ENCODE measurements around the gene IFNAR1. TPM values are rescaled to one million over a fixed set of nuclear protein-coding genes. Genes with fewer than 3 reads are reported as not detected.

Gene IFNAR1
- polyA plus RNA-seq, 2 of the 4 experiments (the other 2 are of a cell fraction), result 14.1 to 14.2 TPM

- H3K4me1 ChIP-seq, result no peaks in the 10 kb centered on the region
- POLR2A ChIA-PET, result no interaction called here
- H3K27ac ChIP-seq, result no peak overlapping the region
- DNase-seq (ENCODE audit: low read depth in 1 of 2, low spot score in 1 of 2), result no peak
- no peak for FAIRE-seq
- peaks cover 11% of the 10 kb centered on the region; the same call in 1 of the 3 replicates for H3K9me3 ChIP-seq
- H3K4me2 ChIP-seq, result no peak overlapping the region
- WGBS (ENCODE audit: missing lambda C conversion rate), result 86% methylated on average over 3 of the region's 3 CpGs
- CTCF ChIA-PET, result interaction anchor here (0.9 to 4.1 kb wide), 3 partner anchors 30 to 131 kb away, joined by 3 to 17 read pairs (median 3); no protein-coding TSS in a partner anchor
- no peak for ATAC-seq
- TF ChIP-seq, protein P1, sequence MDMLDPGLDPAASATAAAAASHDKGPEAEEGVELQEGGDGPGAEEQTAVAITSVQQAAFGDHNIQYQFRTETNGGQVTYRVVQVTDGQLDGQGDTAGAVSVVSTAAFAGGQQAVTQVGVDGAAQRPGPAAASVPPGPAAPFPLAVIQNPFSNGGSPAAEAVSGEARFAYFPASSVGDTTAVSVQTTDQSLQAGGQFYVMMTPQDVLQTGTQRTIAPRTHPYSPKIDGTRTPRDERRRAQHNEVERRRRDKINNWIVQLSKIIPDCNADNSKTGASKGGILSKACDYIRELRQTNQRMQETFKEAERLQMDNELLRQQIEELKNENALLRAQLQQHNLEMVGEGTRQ (IDR thresholded peaks at IDR 0.05), result no peak
- no peak for TF ChIP-seq POLR2AphosphoS2 (conservative IDR thresholded peaks at IDR 0.05; ENCODE audit: low read length)
- no peak for TF ChIP-seq ZNF302 (CRISPR knock-in tag; IDR thresholded peaks at IDR 0.05)
- TF ChIP-seq CHD4 (IDR thresholded peaks at IDR 0.05; ENCODE audit: borderline replicate concordance), result no peak
- TF ChIP-seq EHF (CRISPR knock-in tag; IDR thresholded peaks at IDR 0.05), result no peak
- H3K4me3 ChIP-seq, result no peak overlapping the region
Observed at GRCh38 chr21:33330726-33331125, 6.0 kb downstream of the IFNAR1 start.

DNA sequence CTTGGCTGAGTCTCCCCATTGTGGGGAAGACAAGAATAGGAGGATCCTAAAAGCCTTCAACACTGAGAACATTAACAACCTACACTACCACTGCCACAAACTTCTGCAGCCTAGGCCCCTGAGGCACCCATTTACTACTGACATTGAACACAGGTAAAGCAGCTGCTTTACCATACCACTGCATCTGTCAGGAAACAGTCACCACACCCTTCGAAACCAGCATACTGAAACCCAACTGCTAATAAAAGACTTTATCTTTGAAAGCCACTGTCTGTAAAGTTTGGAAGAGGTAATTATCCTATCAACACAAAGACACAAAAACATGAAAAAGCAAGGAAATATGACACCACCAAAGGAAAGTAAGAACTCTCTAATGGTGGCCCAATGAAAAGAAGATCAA, 7.4 kb downstream of the IFNAR1 start:
- no peak for TF ChIP-seq ZFP36 (IDR thresholded peaks at IDR 0.05; ENCODE audit: borderline replicate concordance, partially characterized antibody)
- TF ChIP-seq, protein P1 (IDR thresholded peaks at IDR 0.05), result no peak
- TF ChIP-seq TFCP2L1 (CRISPR knock-in tag; IDR thresholded peaks at IDR 0.05), result no peak
- TF ChIP-seq KDM1A (IDR thresholded peaks at IDR 0.05; ENCODE audit: low read depth), result no peak
- no peak for TF ChIP-seq E2F6 (IDR thresholded peaks at IDR 0.05; ENCODE audit: borderline replicate concordance, low read depth)
- no peak overlapping the region for H3K27ac ChIP-seq
- 87% methylated on average over 1 of the region's 1 CpG for WGBS (ENCODE audit: missing lambda C conversion rate)
- H3K4me2 ChIP-seq, result no peak overlapping the region
- H3K4me3 ChIP-seq, result no peak overlapping the region
- CTCF ChIA-PET, result interaction anchor here (1.3 to 4.1 kb wide), 2 partner anchors 29 to 113 kb away, joined by 3 to 17 read pairs; no protein-coding TSS in a partner anchor
- ATAC-seq (no peak), FAIRE-seq (no peak), DNase-seq (ENCODE audit: low read depth in 1 of 2, low spot score in 1 of 2) (no peak)
- no peaks in the 10 kb centered on the region for H3K4me1 ChIP-seq
- POLR2A ChIA-PET, result no interaction called here
- H3K9me3 ChIP-seq, result peaks cover 11% of the 10 kb centered on the region; the same call in 1 of the 3 replicates

DNA sequence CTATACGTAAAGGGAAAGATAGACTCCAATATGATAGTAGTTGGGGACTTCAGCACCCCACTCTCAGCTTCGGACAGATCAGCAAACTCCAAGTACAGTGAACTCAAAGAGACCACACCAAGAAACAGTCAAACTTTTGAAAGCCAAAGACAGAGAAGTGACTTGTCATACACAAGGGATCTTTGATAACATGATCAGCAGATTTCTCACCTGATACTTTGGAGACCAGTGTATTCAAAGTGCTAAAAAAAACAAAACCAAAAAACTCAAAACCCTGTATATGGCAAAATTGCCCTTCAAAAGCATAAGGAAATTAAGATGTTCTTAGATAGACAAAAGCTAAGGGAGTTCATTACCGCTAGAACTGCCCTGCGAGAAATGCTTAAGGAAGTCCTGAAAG, 9.4 kb downstream of the IFNAR1 start:
- no peak overlapping the region for H3K27ac ChIP-seq
- no peak for FAIRE-seq
- ChIA-PET POLR2A (no interaction called here), CTCF (interaction anchor here (1.0 to 1.2 kb wide), 2 partner anchors 48 to 137 kb away, joined by 3 read pairs; no protein-coding TSS in a partner anchor)
- TF ChIP-seq TP53 (CRISPR knock-in tag; IDR thresholded peaks at IDR 0.05), result no peak
- TF ChIP-seq HES2 (IDR thresholded peaks at IDR 0.05), result no peak
- TF ChIP-seq ZSCAN20 (CRISPR knock-in tag; IDR thresholded peaks at IDR 0.05), result no peak
- no peak for TF ChIP-seq CBX2 (IDR thresholded peaks at IDR 0.05; ENCODE audit: borderline replicate concordance, low read depth)
- no peak for TF ChIP-seq CHD4 (IDR thresholded peaks at IDR 0.05; ENCODE audit: borderline replicate concordance)
- no peak for TF ChIP-seq CBX8 (IDR thresholded peaks at IDR 0.05)
- TF ChIP-seq POLR2AphosphoS2 (conservative IDR thresholded peaks at IDR 0.05; ENCODE audit: low read length), result no peak
- no peak for TF ChIP-seq HMGXB4 (CRISPR knock-in tag; IDR thresholded peaks at IDR 0.05; ENCODE audit: borderline replicate concordance)
- TF ChIP-seq FOSL2 (IDR thresholded peaks at IDR 0.05), result no peak
- no peak for TF ChIP-seq FOSL2 (CRISPR knock-in tag; IDR thresholded peaks at IDR 0.05)
- TF ChIP-seq MYC (IDR thresholded peaks at IDR 0.05; ENCODE audit: borderline replicate concordance, low read length), result no peak
- TF ChIP-seq RCOR1 (IDR thresholded peaks at IDR 0.05; ENCODE audit: low read depth, low read length), result no peak
- no peak for TF ChIP-seq NR3C1 (IDR thresholded peaks at IDR 0.05)
- no peak for TF ChIP-seq FOSB (CRISPR knock-in tag; IDR thresholded peaks at IDR 0.05)
- TF ChIP-seq GATA3 (IDR thresholded peaks at IDR 0.05; ENCODE audit: borderline replicate concordance), result no peak
- no peak for TF ChIP-seq KDM5A (IDR thresholded peaks at IDR 0.05)
- TF ChIP-seq, protein P1 (IDR thresholded peaks at IDR 0.05), result no peak
- TF ChIP-seq HDAC2 (IDR thresholded peaks at IDR 0.05), result no peak
- TF ChIP-seq, protein P2, sequence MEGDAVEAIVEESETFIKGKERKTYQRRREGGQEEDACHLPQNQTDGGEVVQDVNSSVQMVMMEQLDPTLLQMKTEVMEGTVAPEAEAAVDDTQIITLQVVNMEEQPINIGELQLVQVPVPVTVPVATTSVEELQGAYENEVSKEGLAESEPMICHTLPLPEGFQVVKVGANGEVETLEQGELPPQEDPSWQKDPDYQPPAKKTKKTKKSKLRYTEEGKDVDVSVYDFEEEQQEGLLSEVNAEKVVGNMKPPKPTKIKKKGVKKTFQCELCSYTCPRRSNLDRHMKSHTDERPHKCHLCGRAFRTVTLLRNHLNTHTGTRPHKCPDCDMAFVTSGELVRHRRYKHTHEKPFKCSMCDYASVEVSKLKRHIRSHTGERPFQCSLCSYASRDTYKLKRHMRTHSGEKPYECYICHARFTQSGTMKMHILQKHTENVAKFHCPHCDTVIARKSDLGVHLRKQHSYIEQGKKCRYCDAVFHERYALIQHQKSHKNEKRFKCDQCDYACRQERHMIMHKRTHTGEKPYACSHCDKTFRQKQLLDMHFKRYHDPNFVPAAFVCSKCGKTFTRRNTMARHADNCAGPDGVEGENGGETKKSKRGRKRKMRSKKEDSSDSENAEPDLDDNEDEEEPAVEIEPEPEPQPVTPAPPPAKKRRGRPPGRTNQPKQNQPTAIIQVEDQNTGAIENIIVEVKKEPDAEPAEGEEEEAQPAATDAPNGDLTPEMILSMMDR (IDR thresholded peaks at IDR 0.05), result no peak
- no peak for TF ChIP-seq FOXS1 (CRISPR knock-in tag; IDR thresholded peaks at IDR 0.05)
- no peak for TF ChIP-seq NPAS2 (CRISPR knock-in tag; IDR thresholded peaks at IDR 0.05; ENCODE audit: borderline replicate concordance)
- no peak overlapping the region for H3K4me2 ChIP-seq
- no peak for ATAC-seq
- H3K4me3 ChIP-seq, result no peak overlapping the region
- H3K4me1 ChIP-seq, result no peaks in the 10 kb centered on the region
- peaks cover 11% of the 10 kb centered on the region; the same call in 1 of the 3 replicates for H3K9me3 ChIP-seq
- DNase-seq (ENCODE audit: low read depth in 1 of 2, low spot score in 1 of 2), result no peak
- WGBS (ENCODE audit: missing lambda C conversion rate), result 65% methylated on average over 4 of the region's 4 CpGs
